Left renal cortex interstitium (tissue), 4 donors: ENCODE data around the gene PARVB. TPM values are rescaled to one million over a fixed set of nuclear protein-coding genes. Genes with fewer than 3 reads are reported as not detected.

ENCODE experiments used
- DNase-seq, 4 donors: peaks; one replicate each; pipeline ENCODE4 v3.0.0-alpha.2; 2013; ENCODE audit warnings: low read depth in 4 of 4, low spot score in 2 of 4, missing footprints in 1 of 4
- polyA plus RNA-seq, 4 donors: library from polyadenylated mRNA; unstranded; fragments of 120-200 nt; gene quantifications; one replicate each; pipeline ENCODE4 v1.2.1, GENCODE V29; 2013; ENCODE audit not compliant: insufficient read length in 4 of 4

Gene PARVB
- polyA plus RNA-seq, 4 donors, result 20.8 to 25.3 (median 23.9) TPM

DNA sequence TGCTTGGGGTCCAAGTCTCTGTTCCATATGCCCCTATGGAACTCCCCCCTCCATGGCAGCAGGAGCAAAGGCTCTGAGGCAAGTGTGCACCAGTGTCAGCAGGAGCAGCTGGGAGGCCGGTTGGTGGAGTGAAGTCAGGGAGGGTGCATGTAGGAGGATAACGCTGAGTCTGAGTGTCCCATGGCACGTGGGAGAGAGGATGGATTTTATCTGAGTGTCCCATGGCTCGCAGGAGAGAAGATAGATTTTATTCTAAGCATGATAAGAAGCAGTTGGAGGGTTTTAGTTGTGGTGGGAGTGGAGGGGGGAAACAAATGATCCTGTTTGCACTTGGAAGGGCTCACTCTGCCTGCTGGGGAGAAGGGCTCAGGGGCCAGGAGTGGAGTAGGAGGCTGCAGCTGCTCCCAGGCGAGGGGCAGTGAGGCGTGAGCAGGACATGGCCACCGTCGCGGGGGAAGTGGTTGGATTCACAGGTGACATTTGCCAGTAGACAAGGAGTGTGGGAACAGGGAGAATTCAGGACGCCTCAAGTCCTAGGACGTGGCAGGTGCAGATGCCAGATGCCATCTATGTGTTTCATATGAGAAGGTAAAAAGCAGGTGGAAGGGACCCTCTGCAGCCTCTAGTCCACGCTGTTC is 123.0 kb downstream of the PARVB start:
- DNase-seq, result no peak

DNA sequence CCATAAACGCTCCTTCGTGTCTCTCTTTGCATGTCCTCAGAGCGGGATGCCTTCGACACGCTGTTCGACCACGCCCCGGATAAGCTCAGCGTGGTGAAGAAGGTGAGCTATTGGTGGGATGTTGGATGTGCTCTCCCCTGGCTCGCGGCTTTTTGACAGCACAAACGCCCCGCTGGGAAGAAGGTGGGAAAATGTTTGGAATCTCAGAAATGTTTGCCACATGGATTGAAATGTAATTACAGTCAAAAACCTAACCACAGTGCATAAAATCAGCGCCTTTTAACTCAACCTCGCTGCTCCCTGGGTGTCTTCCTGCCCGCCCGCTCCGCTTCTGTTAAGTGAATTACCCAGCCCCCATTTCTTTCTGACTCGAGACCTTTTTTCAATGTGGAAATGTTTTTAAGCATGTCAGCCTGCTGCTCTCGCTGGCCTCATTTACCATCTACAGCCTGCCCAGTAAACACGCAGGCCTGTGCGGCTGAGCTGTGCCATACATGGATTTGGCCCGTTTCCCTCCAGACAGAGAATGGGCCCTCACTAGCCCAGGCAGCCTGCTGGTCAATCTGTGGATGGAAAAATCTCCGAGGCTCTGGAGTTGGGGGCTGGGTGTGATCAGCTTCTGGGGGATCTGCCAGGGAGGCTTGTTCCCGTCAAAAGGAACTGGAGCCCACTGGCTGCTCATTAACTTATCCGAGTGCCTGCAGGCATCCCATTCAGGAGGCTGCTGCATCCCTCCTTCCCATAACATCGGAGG is 123.9 kb downstream of the PARVB start:
- DNase-seq, result no peak

DNA sequence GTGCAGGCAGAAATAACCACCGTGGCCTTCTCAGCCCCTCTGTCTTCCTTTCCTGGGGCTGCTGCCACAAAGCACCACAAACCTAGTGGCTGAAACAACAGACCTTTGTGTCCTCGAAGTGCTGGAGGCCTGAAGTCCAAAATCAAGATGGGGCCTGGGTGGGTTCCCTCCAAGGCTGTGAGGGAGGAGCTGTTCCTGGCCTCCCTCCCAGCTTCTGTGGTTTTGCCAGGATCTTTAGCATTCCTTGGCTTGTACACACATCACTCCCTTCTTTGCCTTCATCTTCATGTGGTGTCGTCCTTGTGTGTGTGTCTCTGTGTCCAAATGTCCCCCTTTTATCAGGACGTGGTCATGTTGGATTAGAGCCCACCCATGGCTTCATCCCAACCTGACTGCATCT is 127.6 kb downstream of the PARVB start:
- DNase-seq, result no peak

DNA sequence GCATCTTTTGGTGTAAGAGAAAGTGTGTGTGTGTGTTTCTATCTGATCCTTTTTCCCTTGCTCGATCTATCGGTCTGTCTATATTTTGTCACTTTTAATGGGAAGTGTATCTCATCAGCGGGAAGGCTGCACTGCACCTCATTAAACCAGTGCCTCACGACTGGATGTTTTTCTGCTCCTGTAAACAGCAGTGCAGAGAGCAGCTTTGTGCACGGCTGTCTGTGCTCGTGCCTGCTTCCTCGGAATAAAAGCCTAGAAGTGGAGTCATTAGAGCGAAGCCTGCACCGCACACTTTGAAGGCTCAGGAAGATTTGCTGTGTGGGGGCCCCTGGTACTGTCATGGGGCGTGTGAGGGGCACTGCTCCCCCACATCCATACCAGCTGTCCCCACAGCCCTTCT is 129.6 kb downstream of the PARVB start:
- no peak for DNase-seq

DNA sequence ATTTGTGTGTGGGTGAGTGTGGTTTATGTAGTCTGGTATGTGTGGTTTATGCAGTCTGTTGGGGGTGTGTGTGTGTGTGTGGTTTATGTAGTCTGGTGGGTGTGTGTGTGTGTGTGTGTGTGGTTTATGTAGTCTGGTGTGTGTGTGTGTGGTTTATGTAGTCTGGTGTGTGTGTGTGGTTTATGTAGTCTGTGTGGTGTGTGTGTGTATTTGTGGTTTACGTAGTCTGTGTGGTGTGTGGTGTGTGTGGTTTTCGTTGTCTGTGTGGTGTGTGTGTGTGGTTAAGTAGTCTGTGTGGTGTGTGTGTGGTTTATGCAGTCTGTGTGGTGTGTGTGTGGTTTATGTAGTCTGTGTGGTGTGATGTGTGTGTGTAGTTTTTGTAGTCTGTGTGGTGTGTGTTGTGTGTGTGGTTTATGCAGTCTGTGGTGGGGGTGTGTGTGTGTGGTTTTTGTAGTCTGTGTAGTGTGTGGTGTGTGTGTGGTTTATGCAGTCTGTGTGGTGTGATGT is 130.4 kb downstream of the PARVB start:
- no peak for DNase-seq

DNA sequence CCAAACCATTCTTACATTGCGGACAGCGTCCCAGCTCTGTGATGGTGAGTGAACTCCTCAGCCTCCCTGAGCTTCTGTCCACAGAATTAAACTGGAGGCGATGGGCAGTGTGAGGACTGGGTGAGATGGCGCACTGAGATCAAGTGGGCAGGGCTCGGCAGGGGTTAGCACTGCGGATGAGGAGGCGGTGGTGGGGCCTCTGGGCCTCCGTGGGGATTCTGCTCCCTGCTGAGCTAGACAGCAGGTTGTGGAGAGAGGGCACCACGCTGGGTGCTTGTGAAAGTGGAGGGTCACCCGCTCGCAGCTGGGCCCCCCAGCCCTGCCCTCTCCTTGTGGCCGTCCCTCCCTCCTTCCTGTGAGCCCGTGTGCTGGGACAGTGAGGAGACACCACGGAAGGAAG is 131.0 kb downstream of the PARVB start:
- DNase-seq, result no peak

DNA sequence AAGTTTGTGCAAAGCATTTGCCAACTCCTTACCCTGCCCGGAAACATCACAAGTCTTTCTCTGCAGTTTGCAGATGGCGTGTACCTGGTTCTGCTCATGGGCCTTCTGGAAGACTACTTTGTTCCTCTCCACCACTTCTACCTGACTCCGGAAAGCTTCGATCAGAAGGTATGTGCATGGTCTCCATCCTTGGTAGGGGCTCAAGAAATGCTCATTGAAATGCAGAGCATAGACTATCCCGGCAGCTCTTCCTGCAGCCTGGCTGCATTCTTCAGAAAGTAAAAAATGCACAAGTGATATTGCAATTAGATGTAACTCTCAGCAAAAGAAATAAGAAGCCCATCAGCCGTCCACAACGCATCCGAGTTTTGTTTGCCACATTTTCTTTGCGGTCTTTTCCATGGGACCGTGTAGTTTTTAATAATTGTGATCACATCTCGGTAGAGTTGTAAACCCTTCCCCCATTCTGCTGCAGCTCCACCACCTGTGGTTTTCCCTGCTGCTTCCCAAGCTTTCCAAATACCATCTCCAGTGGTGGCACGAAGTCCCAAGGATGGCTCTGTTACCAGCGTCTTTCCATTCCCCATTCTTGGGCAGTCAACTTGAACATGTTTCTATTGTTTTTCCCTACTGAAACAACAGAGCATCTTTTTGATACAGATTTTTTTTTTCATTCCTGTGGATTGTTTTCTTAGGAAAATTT is 134.0 kb downstream of the PARVB start:
- DNase-seq, result no peak

DNA sequence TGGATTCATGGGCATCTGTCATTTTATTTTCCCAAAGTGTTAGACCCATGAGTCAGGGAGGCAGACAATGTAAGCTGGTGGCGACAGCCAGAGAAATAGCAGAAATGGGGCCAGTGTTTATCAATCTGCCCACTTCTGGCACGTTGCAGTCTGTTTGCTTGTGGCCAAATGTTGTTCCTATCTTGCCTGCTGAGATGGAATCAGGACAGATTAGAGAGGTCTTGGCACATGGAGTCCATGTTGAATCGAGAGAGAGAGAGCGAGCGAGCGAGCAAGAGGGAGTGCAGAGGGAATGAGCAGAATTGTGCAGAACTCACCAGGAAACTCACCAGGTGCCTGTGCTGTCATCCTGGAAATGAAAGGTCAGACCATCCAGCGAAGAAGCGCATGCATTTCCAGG is 134.7 kb downstream of the PARVB start:
- no peak for DNase-seq

DNA sequence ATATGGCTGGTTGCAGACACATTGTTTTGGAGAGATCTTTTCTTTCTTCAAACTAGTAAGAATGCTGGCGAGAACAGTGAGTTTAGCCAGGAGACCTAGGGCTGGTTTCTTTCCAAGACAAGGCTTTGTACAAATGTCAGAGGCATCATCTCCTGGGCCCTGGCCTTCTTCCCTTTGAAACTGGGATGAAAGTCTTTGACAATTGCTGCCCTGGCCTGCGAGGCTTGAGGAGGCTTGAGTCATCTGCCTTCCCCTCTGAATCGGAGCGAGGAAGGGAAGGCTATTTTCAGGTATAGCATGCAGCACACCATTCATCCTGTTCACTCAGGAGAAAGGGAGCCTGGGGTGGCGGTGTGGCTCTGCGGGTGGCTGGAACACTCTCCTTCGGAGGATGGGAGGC is 135.1 kb downstream of the PARVB start:
- no peak for DNase-seq

DNA sequence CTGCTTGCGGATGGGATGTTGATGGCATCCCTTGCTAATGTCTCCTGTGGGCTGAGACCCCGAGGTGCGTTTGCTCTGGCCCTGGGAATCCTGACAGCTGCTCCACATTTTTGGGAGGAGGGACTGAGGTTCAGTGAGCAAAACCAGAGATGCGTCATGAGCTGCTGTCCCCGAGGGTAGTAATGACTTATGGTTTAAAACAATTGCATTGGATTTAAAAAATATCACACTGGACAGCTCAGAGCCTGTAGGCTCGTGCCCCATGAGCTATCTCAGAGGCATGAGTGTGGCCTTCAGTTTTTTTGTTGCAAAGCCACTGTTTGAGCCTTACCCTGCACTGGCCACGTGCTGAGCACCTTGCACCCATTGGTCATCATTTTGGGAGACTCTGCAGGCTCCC is 135.7 kb downstream of the PARVB start:
- no peak for DNase-seq

DNA sequence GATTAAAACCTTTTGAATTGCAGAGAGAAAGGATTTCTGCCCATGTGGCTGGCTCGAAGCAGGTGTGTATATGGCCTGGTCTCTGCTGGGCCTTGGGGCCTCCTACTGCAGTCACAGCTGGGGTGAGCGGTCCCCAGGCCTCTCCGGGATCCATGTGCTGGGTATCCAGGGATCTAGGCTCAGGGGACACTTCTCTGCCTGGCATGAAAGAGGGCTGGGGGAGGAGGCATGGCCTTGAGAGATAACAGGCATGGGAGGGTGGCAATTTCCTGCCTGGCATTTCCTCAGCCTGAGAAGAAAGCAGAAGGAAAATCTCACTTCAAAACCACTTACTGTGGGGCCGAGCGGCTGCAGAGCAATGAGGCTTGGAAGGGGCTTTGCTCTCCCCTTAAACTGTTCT is 136.3 kb downstream of the PARVB start:
- no peak for DNase-seq

DNA sequence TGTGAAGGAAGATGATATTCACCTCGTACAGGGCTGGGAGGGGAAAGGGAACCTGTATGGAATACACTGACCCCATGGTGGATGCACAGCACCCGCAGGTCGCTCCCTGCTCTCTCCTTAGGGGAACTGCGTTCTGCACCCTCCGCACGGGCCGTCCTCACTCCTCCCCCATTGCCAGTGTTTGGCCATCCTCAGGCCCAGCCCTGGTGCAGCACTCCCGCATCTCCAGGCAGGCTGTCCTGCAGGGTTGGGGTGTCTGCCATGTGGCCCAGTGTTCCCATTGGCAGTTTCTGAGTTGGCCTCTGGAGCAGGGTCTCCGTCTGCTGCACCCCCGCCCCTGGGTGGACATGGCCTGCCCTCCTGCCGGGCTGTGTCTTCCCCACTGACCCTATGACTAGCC is 137.6 kb downstream of the PARVB start:
- DNase-seq, result no peak

DNA sequence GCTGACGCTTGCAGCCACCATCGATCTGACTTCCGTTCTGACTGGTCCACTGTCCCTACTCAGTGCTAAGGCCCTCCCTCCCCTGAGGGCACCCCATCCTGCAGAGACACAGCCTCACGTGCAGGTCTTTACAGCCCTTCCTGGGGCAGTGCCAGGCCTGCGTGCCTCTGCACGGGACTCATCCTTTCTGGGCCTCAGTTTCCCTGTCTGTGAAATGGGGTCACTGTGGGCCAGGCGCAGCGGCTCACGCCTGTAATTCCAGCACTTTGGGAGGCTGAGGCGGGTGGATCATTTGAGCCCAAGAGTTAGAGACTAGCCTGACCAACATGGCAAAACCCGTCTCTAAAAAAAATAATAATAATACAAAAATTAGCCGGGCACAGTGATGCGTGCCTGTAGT is 138.9 kb downstream of the PARVB start:
- DNase-seq, result no peak

DNA sequence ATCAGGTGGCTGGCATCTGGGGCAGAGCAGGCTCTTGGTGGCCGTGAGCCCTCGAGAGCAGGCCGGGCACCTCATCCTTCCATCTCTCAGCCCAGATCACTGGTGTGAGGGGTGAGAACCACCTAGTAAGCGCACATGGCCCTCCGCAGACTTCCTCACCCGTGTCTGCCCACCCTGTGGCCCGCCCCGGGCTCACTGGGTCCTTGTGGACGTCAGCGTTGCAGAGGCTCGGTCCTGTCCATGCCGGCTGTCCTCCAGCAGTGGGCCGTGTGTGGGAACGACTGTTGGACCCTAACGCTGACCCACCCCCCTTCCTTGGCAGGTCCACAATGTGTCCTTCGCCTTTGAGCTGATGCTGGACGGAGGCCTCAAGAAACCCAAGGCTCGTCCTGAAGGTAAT is 139.4 kb downstream of the PARVB start:
- DNase-seq, result no peak

DNA sequence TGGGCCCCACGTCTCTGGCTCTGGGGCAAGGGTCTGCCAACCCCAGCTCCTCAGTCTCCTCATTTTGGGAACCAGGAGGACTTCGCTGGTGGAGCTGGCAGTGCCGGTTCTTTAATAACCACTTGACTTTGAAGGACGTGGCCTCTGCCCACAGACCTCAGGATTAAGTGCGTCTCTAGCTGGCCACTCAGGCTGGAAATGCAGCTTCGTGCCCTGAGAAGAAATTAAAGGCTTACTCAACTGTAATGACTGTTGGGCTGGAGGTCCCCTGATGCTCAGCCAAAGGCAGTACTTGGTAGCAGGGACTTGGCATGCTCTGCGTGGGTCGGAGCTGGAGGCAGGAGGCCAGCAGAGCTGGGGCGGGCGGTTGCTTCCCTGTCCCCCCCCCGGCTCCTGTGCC is 139.9 kb downstream of the PARVB start:
- no peak for DNase-seq

DNA sequence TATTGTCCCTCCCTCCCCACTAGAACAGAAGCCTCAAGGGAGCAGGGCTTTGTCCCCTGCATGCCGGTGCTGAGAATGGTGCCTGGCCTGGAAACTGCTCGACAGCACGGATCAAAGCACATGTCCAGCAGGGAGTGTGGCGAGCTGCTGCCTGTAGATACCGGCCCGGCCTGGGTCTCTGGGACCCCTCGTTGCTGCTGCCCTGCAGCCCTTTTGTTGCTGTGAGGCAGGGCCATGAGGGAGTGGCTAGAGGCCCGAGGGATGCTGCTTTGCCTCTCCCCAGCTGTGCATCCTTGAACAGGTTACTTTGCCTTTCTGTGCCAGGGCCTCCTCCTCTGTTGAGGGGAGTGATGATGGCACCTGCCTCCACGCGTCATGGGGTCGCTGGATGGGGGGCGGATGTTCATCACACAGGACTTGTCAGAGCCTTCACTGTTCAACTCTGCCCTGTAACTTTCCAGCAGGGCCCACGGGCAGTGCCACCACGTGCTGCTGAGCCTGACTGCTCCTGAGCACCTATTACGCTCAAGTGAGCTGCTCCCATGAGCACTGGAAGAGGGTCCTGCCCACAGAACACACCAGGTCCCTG is 141.3 kb downstream of the PARVB start:
- DNase-seq, result no peak

DNA sequence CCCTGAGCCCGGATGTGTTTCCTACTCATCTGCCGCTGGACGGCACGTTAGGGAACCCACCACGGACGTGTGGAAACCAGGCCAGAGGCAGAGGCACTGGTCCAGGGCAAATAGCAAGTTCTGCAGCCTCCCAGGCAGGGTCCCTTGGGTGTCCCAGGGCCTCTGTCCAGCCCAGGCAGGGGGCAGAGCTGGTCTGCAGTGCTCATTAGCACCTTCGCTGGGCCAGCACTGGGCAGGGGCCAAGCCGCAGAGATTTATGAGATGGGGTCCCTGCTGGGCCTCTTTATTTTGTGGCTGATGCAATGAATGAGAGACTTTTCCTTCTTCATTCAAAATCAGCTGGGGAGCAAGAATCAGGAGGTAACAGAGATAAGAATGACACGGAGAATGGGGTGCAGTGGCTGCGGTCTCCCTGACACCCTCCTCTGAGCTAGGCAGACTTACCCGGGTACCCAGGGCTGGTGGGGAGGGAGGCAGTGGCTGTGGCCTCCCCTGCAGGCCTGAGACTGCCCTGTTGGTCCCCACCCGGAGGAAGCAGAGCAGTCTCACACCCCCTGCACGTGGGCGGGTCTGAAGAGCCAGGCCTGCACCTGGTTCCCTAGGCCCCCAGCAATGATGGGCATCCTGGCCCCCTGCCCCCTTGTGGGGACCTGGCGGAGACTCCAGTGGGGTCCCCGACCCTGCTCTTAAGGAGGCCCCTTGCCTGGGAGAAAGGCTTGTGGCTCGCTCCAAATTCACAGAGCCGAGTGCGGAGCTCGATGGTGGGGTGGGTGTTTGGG is 142.6 kb downstream of the PARVB start:
- no peak for DNase-seq

DNA sequence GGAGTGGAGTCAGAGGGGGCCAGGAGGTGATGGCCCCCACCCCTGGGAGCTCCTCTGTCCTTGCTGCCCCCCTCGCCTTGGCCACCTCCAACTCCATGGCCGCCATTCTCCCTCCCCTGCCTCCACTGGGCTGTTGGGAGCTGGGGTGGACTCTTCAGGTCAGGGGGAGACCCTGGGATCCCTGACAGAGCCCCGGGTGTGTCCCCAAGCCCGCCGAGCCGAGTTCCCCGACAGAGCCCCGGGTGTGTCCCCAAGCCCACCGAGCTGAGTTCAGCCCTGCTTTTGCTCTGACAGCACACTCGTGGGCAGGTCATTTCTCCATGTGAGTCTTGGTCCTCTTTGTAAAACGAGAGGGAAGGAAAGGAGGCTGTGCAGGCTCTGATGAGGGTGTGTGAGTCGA is 143.4 kb downstream of the PARVB start:
- no peak for DNase-seq

DNA sequence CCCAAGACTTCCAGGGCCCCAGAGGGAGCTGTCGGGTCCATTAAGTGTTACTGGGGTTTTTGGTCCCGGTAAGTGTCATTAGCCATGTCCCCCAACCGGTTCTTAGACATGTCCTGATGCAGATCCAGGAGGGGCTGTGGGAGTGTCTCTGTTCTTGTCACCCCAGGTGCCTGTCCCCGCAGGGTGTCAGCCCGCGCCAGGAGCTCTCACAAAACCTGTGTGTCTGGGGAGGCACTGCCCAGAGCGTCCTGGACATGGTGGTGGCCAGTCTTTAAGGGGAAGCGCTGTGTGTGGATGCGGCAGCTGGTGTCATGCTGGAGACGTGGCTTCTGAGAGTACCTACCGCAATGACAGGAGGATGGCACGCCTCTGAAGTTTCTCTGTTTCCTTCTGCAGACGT is 144.1 kb downstream of the PARVB start:
- no peak for DNase-seq

DNA sequence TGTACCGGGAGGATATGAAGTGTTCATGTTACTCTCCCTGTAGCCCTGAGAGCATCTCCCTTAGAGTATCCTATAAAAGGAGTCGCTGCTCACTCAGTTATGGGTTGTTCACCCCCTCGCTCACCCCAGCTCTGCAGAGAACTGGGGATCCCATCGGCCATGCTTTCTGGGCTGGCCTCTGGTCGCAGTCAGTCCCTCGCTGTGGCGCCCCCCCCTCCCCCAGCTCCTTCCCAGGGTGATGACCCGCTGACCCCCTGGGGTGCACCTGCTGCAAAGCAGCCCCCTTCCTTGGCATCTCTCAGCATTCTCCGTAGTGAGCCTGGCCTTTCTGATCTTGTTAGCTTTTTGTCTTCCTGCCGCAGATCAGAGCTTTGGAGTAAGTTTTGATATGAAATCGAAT is 146.4 kb downstream of the PARVB start:
- no peak for DNase-seq

DNA sequence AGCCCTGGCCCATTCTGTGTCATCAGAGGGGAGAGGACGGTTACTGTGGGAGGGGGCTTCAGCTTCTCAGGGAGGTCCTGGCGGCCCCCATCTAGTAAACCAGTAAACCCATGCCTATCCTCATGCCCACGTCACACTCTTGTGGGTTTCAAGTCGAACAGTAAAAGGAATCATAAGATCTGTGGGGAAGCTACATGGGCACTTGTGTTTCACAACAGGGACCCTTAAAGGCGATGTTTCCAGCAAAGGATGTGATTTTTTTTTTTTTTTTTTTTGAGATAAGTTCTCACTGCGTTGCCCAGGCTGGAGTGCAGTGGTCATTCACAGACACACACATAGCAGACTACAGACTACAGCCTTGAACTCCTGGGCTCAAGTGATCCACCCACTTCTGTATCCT is 147.5 kb downstream of the PARVB start:
- DNase-seq, result no peak
